Progenitor cell of endocrine pancreas (in vitro differentiated cells): ENCODE measurements around the gene CNOT10. TPM values are rescaled to one million over a fixed set of nuclear protein-coding genes. Genes with fewer than 3 reads are reported as not detected.

Experiments used
- DNase-seq: peaks from one replicate; pipeline ENCODE4 v3.0.0; 2021; ENCODE audit warnings: low spot score; ENCODE audit not compliant: unreplicated experiment
- H3K27ac Mint-ChIP-seq: 2 replicates; pipeline ENCODE4 v1.8.0; 2021; ENCODE audit warnings: mild to moderate bottlenecking, moderate library complexity, mixed read lengths
- H3K27me3 Mint-ChIP-seq: 2 replicates; pipeline ENCODE4 v1.8.0; 2021; ENCODE audit warnings: mixed read lengths
- H3K36me3 Mint-ChIP-seq: 2 replicates; pipeline ENCODE4 v1.8.0; 2022; ENCODE audit warnings: mixed read lengths; ENCODE audit not compliant: insufficient read depth
- H3K4me1 Mint-ChIP-seq: 2 replicates; pipeline ENCODE4 v1.8.0; 2021; ENCODE audit warnings: low read depth, mixed read lengths
- H3K4me3 Mint-ChIP-seq: 2 replicates; pipeline ENCODE4 v1.8.0; 2021; ENCODE audit warnings: low read depth, mild to moderate bottlenecking, moderate library complexity, mixed read lengths
- H3K9me3 Mint-ChIP-seq: 2 replicates; pipeline ENCODE4 v1.8.0; 2021; ENCODE audit warnings: low read depth, mixed read lengths
- CTCF ChIP-seq: fragments of 200-600 bp; sonication (generic); IDR thresholded peaks from one replicate; pipeline ENCODE4 v1.5.0; 2021; ENCODE audit warnings: antibody characterized with exemption, mild to moderate bottlenecking; ENCODE audit not compliant: unreplicated experiment
- total RNA-seq: library from RNA; stranded (reverse); gene quantifications from 2 replicates; pipeline ENCODE4 v1.2.1, GENCODE V29; 2021

CNOT10 gene
- total RNA-seq, 1 donor from 2014 or later, result 52.5 TPM

GRCh38 chr3:32814361-32814760 is 129.4 kb downstream of the CNOT10 start:
- no peak for TF ChIP-seq CTCF
- Mint-ChIP-seq H3K4me3 (no peak overlapping the region), H3K27ac (peak overlapping the region; percentile 54), H3K27me3 (no peaks in the 10 kb centered on the region), H3K36me3 (peaks cover 8% of the 10 kb centered on the region), H3K4me1 (peaks cover 28% of the 10 kb centered on the region), H3K9me3 (peaks cover 3% of the 10 kb centered on the region)
- no peak for DNase-seq

DNA sequence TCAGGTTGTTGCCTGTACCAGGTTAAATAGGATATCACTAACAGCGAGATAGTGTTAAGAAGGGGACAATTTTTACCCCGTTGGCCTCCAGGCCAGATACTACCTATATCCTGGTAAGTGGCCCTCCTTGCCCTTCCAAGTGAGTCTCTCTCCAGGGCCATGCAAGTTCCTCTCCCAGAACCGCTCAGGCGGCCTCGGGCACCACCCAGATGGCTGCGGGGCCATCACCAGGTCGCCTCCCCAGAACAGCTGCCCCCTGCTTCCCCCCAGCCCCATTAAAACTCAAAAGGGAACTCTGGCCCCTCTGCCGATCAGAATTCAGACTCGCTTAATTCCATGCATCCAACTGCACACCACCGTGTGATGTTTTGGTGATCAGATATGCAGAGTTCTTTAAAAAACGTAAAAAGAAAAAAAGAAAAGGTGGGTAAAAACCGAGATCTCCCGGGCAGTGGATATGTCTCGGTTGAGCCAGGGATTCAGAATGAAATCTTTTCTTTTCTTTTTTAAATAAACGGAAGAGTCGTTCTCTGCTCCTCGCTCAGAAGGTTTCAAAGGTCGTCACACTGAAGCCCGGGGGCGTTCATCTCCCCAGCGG is 131.0 kb downstream of the CNOT10 start:
- H3K4me1 Mint-ChIP-seq, result peaks cover 42% of the 10 kb centered on the region
- no peak for DNase-seq
- no peak for TF ChIP-seq CTCF
- H3K36me3 Mint-ChIP-seq, result peaks cover 8% of the 10 kb centered on the region
- peak overlapping the region; percentile 92 for H3K4me3 Mint-ChIP-seq
- H3K27ac Mint-ChIP-seq, result peak overlapping the region; percentile 92
- no peaks in the 10 kb centered on the region for H3K27me3 Mint-ChIP-seq
- peaks cover 3% of the 10 kb centered on the region for H3K9me3 Mint-ChIP-seq

DNA sequence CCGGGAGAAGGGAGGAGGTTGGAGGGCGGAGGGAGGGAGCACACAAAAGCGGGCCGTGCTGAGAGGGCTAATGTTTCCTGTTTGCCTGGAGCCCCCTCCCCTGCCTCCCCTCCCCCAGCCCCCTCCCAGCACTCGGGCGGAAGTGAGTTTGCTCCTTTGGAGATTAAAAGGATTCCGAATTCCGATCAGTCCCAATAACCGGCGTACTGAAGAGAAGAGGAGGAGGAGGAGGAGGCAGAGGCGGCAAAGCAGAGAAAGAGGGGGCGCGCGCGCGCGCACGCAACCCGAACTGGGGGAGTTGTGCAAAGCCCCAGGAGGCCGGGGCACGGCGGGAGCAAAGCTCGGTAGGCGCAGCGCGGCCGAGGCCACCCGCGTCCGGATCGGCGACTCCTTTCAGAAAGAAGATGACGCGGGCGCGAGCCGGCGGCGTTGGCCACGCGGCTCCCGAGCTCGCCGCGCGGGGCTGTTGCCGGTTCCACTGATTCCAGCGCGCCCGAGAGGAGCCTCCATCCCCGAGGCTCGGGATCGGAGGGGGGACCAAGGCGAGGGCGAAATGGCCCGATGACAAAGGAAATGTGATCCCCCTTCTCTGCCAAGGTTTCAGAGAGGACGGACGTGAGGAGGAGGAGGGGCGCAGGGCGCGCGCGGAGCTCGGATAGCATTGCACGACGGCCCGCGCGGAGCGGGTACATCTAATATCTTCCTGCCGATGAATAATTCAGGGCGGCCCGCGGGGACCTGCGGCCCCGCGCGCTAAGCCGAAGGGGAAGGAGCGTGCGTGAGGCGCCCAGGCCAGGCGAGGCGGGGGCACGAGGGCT is 131.7 kb downstream of the CNOT10 start:
- peak; percentile 59 for DNase-seq
- Mint-ChIP-seq H3K27me3 (no peaks in the 10 kb centered on the region), H3K9me3 (peaks cover under 1% of the 10 kb centered on the region), H3K4me1 (peaks cover 47% of the 10 kb centered on the region), H3K27ac (peak overlapping the region; percentile 97), H3K36me3 (peaks cover 7% of the 10 kb centered on the region), H3K4me3 (peak overlapping the region; percentile 92)
- no peak for TF ChIP-seq CTCF

GRCh38 chr3:32817257-32817557 is 132.2 kb downstream of the CNOT10 start:
- DNase-seq, result no peak
- Mint-ChIP-seq H3K9me3 (no peaks in the 10 kb centered on the region), H3K27ac (peak overlapping the region; percentile 96), H3K4me1 (peaks cover 52% of the 10 kb centered on the region), H3K27me3 (no peaks in the 10 kb centered on the region), H3K4me3 (peak overlapping the region; percentile 92), H3K36me3 (peaks cover 6% of the 10 kb centered on the region)
- no peak for TF ChIP-seq CTCF

- Mint-ChIP-seq H3K27ac (peak within 1 kb of the TSS; percentile 97), H3K4me1 (peaks cover 54% of the 10 kb centered on the region), H3K4me3 (peak within 1 kb of the TSS; percentile 92), H3K36me3 (peaks cover 6% of the 10 kb centered on the region), H3K9me3 (no peaks in the 10 kb centered on the region), H3K27me3 (no peaks in the 10 kb centered on the region)
- no peak for TF ChIP-seq CTCF
- no peak for DNase-seq
Measured at GRCh38 chr3:32817558-32818228, 132.7 kb downstream of the CNOT10 start, which contains the start of gene TRIM71. TSS of gene TRIM71 (plus strand) at chr3:32817997. CDS start at chr3:32818081, 84 bp downstream.
